GM12875 (cell line): ENCODE data around the gene NCR2.

Experiments used
- H3K4me3 ChIP-seq: one replicate; pipeline ENCODE4 v1.5.1; 2011; ENCODE audit warnings: low read depth, low read length, control low read depth
- CTCF ChIP-seq: IDR thresholded peaks from 2 replicates; pipeline ENCODE4 v1.5.1; 2011; ENCODE audit warnings: low read depth, mild to moderate bottlenecking, control low read depth, inconsistent platforms, low read length, moderate library complexity, borderline replicate concordance; ENCODE audit not compliant: insufficient read depth

The NCR2 gene

GRCh38 chr6:41376176-41376575 is 40.8 kb downstream of the NCR2 start:
- TF ChIP-seq CTCF, result no peak
- no peak overlapping the region for H3K4me3 ChIP-seq

- TF ChIP-seq CTCF, result no peak
- H3K4me3 ChIP-seq, result no peak overlapping the region
These were observed 41.7 kb downstream of the NCR2 start for GRCh38 chr6:41377071-41377470.

GRCh38 chr6:41379306-41379705 is 43.9 kb downstream of the NCR2 start:
- no peak for TF ChIP-seq CTCF
- no peak overlapping the region for H3K4me3 ChIP-seq

- no peak for TF ChIP-seq CTCF
- no peak overlapping the region for H3K4me3 ChIP-seq
These were observed 51.2 kb downstream of the NCR2 start for GRCh38 chr6:41386594-41386993.

- TF ChIP-seq CTCF, result no peak
- no peak overlapping the region for H3K4me3 ChIP-seq
These were observed 56.8 kb downstream of the NCR2 start for GRCh38 chr6:41392246-41392645.

GRCh38 chr6:41396335-41396734 is 60.9 kb downstream of the NCR2 start:
- TF ChIP-seq CTCF, result no peak
- H3K4me3 ChIP-seq, result no peak overlapping the region

GRCh38 chr6:41399424-41399823 is 64.0 kb downstream of the NCR2 start:
- H3K4me3 ChIP-seq, result no peak overlapping the region
- TF ChIP-seq CTCF, result no peak
